Esophagus muscularis mucosa (tissue), 4 donors: ENCODE data around the gene SPECC1. TPM values are rescaled to one million over a fixed set of nuclear protein-coding genes. Genes with fewer than 3 reads are reported as not detected.

Experiments used
- DNase-seq: peaks from one replicate; pipeline ENCODE4 v3.0.0-alpha.2; 2017; ENCODE audit errors: extremely low spot score
- H3K27ac ChIP-seq, 4 donors: fragments of 200-600 bp; sonication (generic); replicated peaks in 1 of 4; 1 replicate in 3 of 4; 2 replicates in 1 of 4; pipeline ENCODE4 v1.5.1; 2016 to 2019; ENCODE audit warnings: mild to moderate bottlenecking in 1 of 4
- H3K27me3 ChIP-seq, 4 donors: fragments of 200-600 bp; sonication (generic); one replicate each; pipeline versions ENCODE4 v1.5.1 to v1.6.0; 2016 to 2019
- H3K36me3 ChIP-seq, 4 donors: fragments of 200-600 bp; sonication (generic); one replicate each; pipeline ENCODE4 v1.5.1; 2016 to 2019
- H3K4me1 ChIP-seq, 4 donors: fragments of 200-600 bp; sonication (generic); one replicate each; pipeline ENCODE4 v1.5.1; 2016 to 2019
- H3K4me3 ChIP-seq, 4 donors: fragments of 200-600 bp; sonication (generic); 1 replicate in 2 of 4; 2 replicates in 2 of 4; pipeline ENCODE4 v1.5.1; 2016 to 2019; ENCODE audit warnings: mild to moderate bottlenecking in 4 of 4, moderate library complexity in 1 of 4
- H3K9me3 ChIP-seq, 4 donors: fragments of 200-600 bp; sonication (generic); 1 replicate in 3 of 4; 2 replicates in 1 of 4; pipeline ENCODE4 v1.5.1; 2016 to 2019
- EP300 ChIP-seq: sonication (generic); formaldehyde crosslinking; IDR thresholded peaks from one replicate; pipeline ENCODE4 v1.6.1; 2017; ENCODE audit warnings: antibody characterized with exemption
- POLR2A ChIP-seq: fragments of 450-650 bp; IDR thresholded peaks from one replicate; pipeline ENCODE4 v1.6.1; 2017; ENCODE audit warnings: antibody characterized with exemption, moderate library complexity, mild to moderate bottlenecking, low read depth
- POLR2AphosphoS5 ChIP-seq, 2 donors: sonication (generic); formaldehyde crosslinking; IDR thresholded peaks; one replicate each; pipeline ENCODE4 v1.6.1; 2017; ENCODE audit warnings: antibody characterized with exemption in 2 of 2
- WGBS: methylation state at CpG from one replicate; pipeline ENCODE4 v1.1.5; 2018; 5-methylcytosine and 5-hydroxymethylcytosine counted together
- intact Hi-C: fragments of 100-400 bp; cut with DNase I; formaldehyde crosslinking; loops from one replicate; pipeline ENCODE4 v1.15.1; 2023
- total RNA-seq, 4 donors: library from RNA; depleted of rRNA; stranded (reverse); fragments of >200 nt; gene quantifications; one replicate each; pipeline versions ENCODE4 v1.1.0 to v1.2.1, GENCODE V29; 2016
- TF ChIP-seq, protein P1 (sequence below), 3 experiments: fragments of 200-600 bp in 2 of 3; fragments of 450-650 bp in 1 of 3; sonication (generic) in 2 of 3; IDR thresholded peaks; one replicate each; pipeline ENCODE4 v1.5.1; 2017 to 2019; ENCODE audit warnings: antibody characterized with exemption in 3 of 3, mild to moderate bottlenecking in 2 of 3, moderate library complexity in 1 of 3

The SPECC1 gene
- total RNA-seq, 4 donors from 2014 or later, result 16.7 to 28.8 (median 24.7) TPM

DNA sequence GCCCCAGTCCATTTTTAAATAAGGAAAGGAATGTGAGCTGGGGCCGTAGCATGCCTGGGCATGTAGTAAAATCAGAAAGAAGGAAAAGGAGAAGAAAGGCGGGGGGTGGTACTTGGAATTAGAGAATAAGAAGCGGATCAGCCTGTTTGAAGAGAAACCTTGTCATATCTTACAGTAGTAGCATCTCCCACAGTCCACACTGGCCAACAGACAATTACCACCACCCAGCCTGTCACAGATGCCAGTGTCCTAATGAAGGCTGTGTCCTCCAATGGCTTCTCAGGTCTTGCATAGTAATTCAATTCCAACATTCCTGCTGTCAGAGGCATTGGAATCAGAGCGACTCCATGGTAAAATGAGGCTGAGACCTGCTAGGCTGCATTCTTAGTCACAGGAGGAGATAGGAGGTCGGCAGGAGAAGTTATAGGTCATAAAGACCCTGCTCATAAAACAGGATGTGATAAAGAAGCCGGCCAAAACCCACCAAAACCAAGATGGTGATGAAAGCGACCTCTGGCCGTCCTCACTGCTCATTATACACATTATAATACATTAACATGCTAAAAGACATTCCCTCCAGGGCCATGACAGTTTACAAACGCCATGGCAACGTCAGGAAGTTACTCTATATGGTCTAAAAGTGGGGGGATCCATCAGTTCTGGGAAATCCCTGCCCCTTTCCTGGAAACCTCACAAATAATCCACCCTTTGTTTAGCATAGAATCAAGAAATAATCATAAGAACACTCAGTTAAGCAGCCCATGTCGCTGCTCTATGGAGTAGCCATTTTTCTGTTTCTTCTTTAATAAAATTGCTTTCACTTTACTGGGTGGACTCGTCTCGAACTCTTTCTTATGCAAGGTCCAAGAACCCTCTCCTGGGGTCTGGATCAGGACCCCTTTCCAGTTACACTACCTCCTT, 22.0 kb upstream of the SPECC1 start:
- intact Hi-C loops, result no loop called here
- peaks cover 0 to 7% (median 0%) of the 10 kb centered on the region in 4 donors for H3K27me3 ChIP-seq
- TF ChIP-seq, protein P1, sequence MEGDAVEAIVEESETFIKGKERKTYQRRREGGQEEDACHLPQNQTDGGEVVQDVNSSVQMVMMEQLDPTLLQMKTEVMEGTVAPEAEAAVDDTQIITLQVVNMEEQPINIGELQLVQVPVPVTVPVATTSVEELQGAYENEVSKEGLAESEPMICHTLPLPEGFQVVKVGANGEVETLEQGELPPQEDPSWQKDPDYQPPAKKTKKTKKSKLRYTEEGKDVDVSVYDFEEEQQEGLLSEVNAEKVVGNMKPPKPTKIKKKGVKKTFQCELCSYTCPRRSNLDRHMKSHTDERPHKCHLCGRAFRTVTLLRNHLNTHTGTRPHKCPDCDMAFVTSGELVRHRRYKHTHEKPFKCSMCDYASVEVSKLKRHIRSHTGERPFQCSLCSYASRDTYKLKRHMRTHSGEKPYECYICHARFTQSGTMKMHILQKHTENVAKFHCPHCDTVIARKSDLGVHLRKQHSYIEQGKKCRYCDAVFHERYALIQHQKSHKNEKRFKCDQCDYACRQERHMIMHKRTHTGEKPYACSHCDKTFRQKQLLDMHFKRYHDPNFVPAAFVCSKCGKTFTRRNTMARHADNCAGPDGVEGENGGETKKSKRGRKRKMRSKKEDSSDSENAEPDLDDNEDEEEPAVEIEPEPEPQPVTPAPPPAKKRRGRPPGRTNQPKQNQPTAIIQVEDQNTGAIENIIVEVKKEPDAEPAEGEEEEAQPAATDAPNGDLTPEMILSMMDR (IDR thresholded peaks at IDR 0.05), result no peak
- no peak for TF ChIP-seq EP300
- no peak for TF ChIP-seq POLR2A
- no peak for TF ChIP-seq POLR2AphosphoS5 (IDR thresholded peaks at IDR 0.05)

DNA sequence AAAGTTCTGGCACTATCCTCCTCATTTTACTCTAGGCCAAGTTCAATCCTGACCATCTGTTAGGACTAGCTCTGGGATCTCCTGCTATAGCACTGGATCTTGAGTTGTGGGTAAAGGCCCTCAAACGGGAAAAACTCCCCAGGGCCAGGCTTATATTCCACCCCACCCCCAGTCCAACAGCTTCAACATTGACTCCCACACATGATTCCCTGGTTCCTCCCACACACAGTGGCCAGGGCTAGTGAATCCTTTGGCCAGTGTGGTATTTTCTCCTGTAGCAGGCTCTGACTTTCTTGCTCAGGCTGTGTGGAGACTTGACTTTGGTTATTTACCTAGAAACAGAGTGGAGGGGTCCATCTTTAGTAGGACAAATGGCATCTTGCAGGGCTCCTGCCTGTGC, 21.3 kb upstream of the SPECC1 start:
- 83% methylated on average over 1 of the region's 1 CpG for WGBS
- peaks cover 0 to 7% (median 0%) of the 10 kb centered on the region in 4 donors for H3K27me3 ChIP-seq
- no peaks in the 10 kb centered on the region for H3K9me3 ChIP-seq
- H3K4me3 ChIP-seq, result no peak overlapping the region
- no peaks in the 10 kb centered on the region for H3K36me3 ChIP-seq
- no peak overlapping the region for H3K27ac ChIP-seq
- no peak for DNase-seq
- peaks cover under 1 to 1% (median 1%) of the 10 kb centered on the region in 4 donors for H3K4me1 ChIP-seq
- TF ChIP-seq, protein P1 (IDR thresholded peaks at IDR 0.05), result no peak
- TF ChIP-seq POLR2AphosphoS5 (IDR thresholded peaks at IDR 0.05) (no peak), POLR2A (no peak), EP300 (no peak)
- intact Hi-C loops, result no loop called here

More for the DNA sequence above, 22.0 kb upstream of the SPECC1 start:
- no peak for DNase-seq
- WGBS, result 79% methylated on average over 13 of the region's 13 CpGs
- Histone ChIP-seq H3K9me3 (no peaks in the 10 kb centered on the region), H3K36me3 (no peaks in the 10 kb centered on the region), H3K27ac (no peak overlapping the region), H3K4me1 (no peaks in the 10 kb centered on the region), H3K4me3 (no peak overlapping the region)

DNA sequence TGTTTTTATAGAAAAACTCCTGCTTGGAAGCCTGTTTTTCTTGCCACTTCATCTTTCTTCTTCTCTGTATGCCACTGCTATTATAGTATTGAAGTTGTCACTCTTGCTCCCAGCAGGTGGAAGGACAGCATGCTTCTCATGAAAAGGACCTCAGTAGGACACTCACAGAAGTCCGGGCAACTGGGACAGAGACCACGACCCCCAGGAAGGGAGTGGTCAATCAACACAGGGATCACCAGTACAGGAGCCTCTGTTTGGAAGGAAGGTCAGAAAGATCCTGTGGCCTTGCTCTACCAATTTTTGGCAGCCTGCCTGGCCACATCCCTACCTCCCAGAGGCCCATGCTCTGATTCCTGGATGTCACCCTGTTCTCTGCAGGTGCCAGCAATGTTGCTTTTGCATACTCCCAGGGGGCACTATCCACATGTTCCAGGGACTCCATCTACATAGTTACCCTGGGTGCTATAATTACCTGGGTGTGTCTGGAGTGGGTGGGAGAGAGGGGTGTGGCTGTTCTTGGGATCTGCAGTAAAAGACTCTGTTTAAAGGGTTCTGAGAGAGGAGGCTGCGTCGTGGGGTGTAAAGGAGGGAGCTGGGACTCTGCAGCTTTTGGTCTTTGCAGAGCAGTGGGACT, 17.8 kb upstream of the SPECC1 start:
- no peak for DNase-seq
- Histone ChIP-seq H3K4me1 (peaks cover 4 to 6% (median 5%) of the 10 kb centered on the region in 4 donors), H3K36me3 (no peaks in the 10 kb centered on the region), H3K27me3 (peaks cover 0 to 11% (median 0%) of the 10 kb centered on the region in 4 donors), H3K4me3 (no peak overlapping the region), H3K9me3 (no peaks in the 10 kb centered on the region), H3K27ac (no peak overlapping the region)
- 42% methylated on average over 4 of the region's 4 CpGs for WGBS
- intact Hi-C loops, result loop anchor here (10.0 kb wide), 1 partner anchor 323 kb away; no protein-coding TSS in a partner anchor
- TF ChIP-seq POLR2AphosphoS5 (IDR thresholded peaks at IDR 0.05) (no peak), POLR2A (no peak), EP300 (no peak)
- TF ChIP-seq, protein P1 (IDR thresholded peaks at IDR 0.05), result no peak

DNA sequence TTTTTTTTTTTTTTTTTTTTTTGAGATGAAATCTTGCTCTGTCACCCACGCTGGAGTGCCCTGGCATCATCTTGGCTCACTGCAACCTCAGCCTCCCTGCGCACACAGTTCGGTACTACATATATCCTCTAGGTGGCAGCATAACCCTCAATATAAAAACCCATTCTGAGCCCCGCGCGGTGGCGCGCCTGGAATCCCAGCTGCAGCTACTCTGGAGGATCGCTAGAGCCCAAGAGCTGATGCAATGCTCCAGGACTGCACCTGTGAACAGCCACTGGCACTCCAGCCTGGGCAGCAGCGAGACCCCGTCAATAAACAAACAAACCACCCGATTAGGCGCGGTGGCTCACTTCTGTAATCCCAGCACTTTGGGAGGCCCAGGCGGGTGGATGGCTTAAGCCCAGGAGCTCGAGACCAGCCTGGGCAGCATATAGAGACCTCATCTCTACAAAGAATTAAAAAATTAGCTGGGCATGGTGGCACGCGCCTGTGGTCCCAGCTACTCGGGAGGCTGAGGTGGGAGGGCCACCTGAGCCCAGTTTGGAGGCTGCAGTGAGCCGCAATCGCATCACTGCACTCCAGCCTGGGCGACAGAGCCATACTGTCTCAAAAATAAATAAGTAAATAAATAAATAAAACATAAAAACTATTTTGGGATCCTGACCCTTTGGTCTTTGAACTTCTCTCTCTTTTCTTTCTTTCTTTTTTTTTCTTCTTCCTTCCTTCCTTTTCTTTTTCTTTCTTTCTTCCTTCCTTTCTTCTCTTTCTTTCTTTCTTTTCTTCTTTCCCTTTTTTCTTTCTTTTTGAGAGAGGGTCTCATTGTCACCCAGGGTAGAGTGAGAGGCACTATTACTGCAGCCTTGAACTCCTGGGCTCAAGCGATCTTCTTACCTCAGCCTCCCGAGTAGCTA, 16.1 kb upstream of the SPECC1 start:
- 31% methylated on average over 22 of the region's 24 CpGs for WGBS
- H3K9me3 ChIP-seq, result no peaks in the 10 kb centered on the region
- H3K27me3 ChIP-seq, result peaks cover 0 to 11% (median 0%) of the 10 kb centered on the region in 4 donors
- no peaks in the 10 kb centered on the region for H3K36me3 ChIP-seq
- no peak overlapping the region for H3K27ac ChIP-seq
- H3K4me3 ChIP-seq, result peak overlapping the region in 3 of 4 donors; percentile 10 to 23 (median 15)
- DNase-seq, result peak; percentile 96
- H3K4me1 ChIP-seq, result peaks cover 4 to 6% (median 5%) of the 10 kb centered on the region in 4 donors
- TF ChIP-seq POLR2AphosphoS5 (IDR thresholded peaks at IDR 0.05), result peak in 1 of 2 donors; percentile 39
- TF ChIP-seq POLR2A, result no peak
- TF ChIP-seq EP300, result no peak
- TF ChIP-seq, protein P1 (IDR thresholded peaks at IDR 0.05), result peak; percentile 76 to 87 (median 78)
- intact Hi-C loops, result loop anchor here (1.0 to 10.0 kb wide), 2 partner anchors 123 to 322 kb away; no protein-coding TSS in a partner anchor
